ENCODE data around the gene FAM107A. TPM values are rescaled to one million over a fixed set of nuclear protein-coding genes. Genes with fewer than 3 reads are reported as not detected.

The FAM107A gene
- total and polyA plus RNA-seq, 2 of the 13 experiments (the other 11 are each of a cell fraction or from before 2014, with no cell fraction given): not detected

DNA sequence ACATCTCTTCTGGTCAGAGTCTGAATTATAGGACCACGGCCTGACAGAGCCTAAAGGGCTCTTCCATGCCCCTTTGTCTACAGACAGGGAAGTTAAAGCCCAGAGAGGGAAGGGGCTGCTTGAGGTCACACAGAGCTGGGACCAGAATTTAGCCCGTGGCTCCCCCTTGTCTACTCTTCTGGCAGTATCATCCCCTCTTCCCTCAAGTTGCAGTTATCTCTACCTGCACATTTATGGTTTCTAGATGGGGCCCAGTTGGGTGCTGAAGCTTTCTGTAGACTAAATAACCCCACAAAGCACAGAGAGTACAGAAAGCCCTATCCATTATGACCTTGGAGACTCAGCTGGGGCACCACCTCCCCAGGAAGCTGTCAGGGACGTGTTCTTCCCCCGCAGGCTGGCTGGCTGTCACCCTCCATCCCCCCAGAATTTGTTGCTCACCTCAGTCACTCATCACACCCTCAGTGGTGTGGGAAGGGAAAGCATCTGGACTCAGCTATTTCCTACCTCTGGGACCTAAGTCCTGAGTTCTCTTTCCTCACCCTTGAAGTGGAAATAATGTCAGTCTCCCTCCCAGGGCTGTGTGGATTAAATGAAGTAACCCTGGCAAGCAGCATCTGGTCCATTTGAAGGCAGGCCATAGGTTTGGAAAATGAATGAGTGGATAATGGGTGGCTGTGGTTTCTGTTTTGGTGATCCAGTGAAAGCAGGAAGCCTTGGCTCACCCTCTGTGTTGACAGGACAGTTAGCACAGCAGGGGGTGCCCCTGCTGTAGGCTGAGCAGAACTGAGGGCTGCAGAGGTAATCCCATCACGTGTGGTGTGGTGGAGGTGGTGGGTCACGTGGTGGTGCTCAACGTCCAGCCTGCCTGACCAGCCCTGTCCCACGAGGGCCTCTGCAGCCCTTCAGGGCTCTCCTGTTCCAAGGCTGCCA is 56.5 kb downstream of the FAM107A start (continued):
- TF ChIP-seq FOXA1 (IDR thresholded peaks at IDR 0.05) (no peak), FOXA1 (CRISPR knock-in tag; IDR thresholded peaks at IDR 0.05) (peak; percentile 86), MIER2 (CRISPR knock-in tag; IDR thresholded peaks at IDR 0.05) (0 out of 2 replicates have a peak, but pooled peaks have one; percentile 51), NFIB (CRISPR knock-in tag; IDR thresholded peaks at IDR 0.05; ENCODE audit: borderline replicate concordance) (no peak), FOXK1 (CRISPR knock-in tag; IDR thresholded peaks at IDR 0.05; ENCODE audit: borderline replicate concordance, low read depth) (no peak), GRHL1 (CRISPR knock-in tag; conservative IDR thresholded peaks at IDR 0.05) (no peak), NCOA5 (CRISPR knock-in tag; IDR thresholded peaks at IDR 0.05) (0 out of 2 replicates have a peak, but pooled peaks have one; percentile 22), ZNF331 (CRISPR knock-in tag; IDR thresholded peaks at IDR 0.05) (peak; percentile 71; the same call in 1 of the 2 replicates), NRL (CRISPR knock-in tag; IDR thresholded peaks at IDR 0.05; ENCODE audit: borderline replicate concordance) (peak; percentile 70; the same call in 1 of the 2 replicates), ZNF296 (CRISPR knock-in tag; conservative IDR thresholded peaks at IDR 0.05) (no peak; the same call in 1 of the 2 replicates), ZNF776 (CRISPR knock-in tag; IDR thresholded peaks at IDR 0.05) (peak; percentile 67), ZNF574 (CRISPR knock-in tag; IDR thresholded peaks at IDR 0.05) (peak; percentile 68), GATAD2A (CRISPR knock-in tag; IDR thresholded peaks at IDR 0.05) (peak; percentile 59), ZBTB10 (CRISPR knock-in tag; IDR thresholded peaks at IDR 0.05; ENCODE audit: borderline replicate concordance) (no peak), YEATS2 (CRISPR knock-in tag; IDR thresholded peaks at IDR 0.05; ENCODE audit: borderline replicate concordance) (peak; percentile 35; the same call in 1 of the 2 replicates), DMAP1 (CRISPR knock-in tag; IDR thresholded peaks at IDR 0.05) (peak; percentile 72; the same call in 1 of the 2 replicates), ZFP37 (CRISPR knock-in tag; IDR thresholded peaks at IDR 0.05; ENCODE audit: borderline replicate concordance) (peak; percentile 68; the same call in 1 of the 2 replicates), FOSL2 (CRISPR knock-in tag; IDR thresholded peaks at IDR 0.05) (peak; percentile 69)
- TF ChIP-seq, protein P1, sequence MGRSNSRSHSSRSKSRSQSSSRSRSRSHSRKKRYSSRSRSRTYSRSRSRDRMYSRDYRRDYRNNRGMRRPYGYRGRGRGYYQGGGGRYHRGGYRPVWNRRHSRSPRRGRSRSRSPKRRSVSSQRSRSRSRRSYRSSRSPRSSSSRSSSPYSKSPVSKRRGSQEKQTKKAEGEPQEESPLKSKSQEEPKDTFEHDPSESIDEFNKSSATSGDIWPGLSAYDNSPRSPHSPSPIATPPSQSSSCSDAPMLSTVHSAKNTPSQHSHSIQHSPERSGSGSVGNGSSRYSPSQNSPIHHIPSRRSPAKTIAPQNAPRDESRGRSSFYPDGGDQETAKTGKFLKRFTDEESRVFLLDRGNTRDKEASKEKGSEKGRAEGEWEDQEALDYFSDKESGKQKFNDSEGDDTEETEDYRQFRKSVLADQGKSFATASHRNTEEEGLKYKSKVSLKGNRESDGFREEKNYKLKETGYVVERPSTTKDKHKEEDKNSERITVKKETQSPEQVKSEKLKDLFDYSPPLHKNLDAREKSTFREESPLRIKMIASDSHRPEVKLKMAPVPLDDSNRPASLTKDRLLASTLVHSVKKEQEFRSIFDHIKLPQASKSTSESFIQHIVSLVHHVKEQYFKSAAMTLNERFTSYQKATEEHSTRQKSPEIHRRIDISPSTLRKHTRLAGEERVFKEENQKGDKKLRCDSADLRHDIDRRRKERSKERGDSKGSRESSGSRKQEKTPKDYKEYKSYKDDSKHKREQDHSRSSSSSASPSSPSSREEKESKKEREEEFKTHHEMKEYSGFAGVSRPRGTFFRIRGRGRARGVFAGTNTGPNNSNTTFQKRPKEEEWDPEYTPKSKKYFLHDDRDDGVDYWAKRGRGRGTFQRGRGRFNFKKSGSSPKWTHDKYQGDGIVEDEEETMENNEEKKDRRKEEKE (IDR thresholded peaks at IDR 0.05): no peak

Data from HepG2 (cell line).